SK-N-SH (cell line): ENCODE data around the gene LDLRAP1. TPM values are rescaled to one million over a fixed set of nuclear protein-coding genes. Genes with fewer than 3 reads are reported as not detected.
A peak's percentile ranks its signal among the peaks of the same experiment; 100 is the strongest.

ENCODE experiments used
- CTCF ChIA-PET: fragments of 300-600, 350-600 bp; formaldehyde crosslinking; extraction: SDS; loops from one replicate; lab custom pipeline; 2021; lab: Yijun Ruan, JAX
- POLR2A ChIA-PET: fragments of 350-600 bp; sonication (Branson Sonifier 250); formaldehyde crosslinking; extraction: SDS; loops from one replicate; lab custom pipeline; 2020; ENCODE audit warnings: antibody characterized with exemption, inconsistent platforms; lab: Yijun Ruan, JAX
- DNase-seq: peaks from one replicate; pipeline ENCODE4 v3.0.0; 2012
- H2AFZ ChIP-seq: fragments of 200-600 bp; sonication (generic); 2 replicates; pipeline ENCODE4 v1.8.1; 2016; ENCODE audit warnings: antibody characterized with exemption, mild to moderate bottlenecking, low read depth
- H3F3A ChIP-seq: fragments of 200-600 bp; sonication (generic); replicated peaks from 2 replicates; pipeline ENCODE3; 2016; ENCODE audit warnings: antibody characterized with exemption, mild to moderate bottlenecking; ENCODE audit not compliant: insufficient read depth
- H3K27ac ChIP-seq, 2 experiments: fragments of 200-500 bp in 1 of 2; fragments of 200-600 bp in 1 of 2; sonication (Bioruptor generic) in 1 of 2; sonication (generic), shearing (Covaris generic) in 1 of 2; 2 replicates each; pipeline versions ENCODE4 v1.5.1 to v1.6.1; 2014 to 2016; ENCODE audit warnings: low read depth in 2 of 2, inconsistent platforms in 1 of 2, low read length in 1 of 2, mild to moderate bottlenecking in 1 of 2, mixed read lengths in 1 of 2
- H3K27me3 ChIP-seq: fragments of 200-600 bp; sonication (generic), shearing (Covaris generic); 2 replicates; pipeline ENCODE4 v1.6.1; 2016; ENCODE audit warnings: mixed run types; ENCODE audit not compliant: insufficient read depth
- H3K36me3 ChIP-seq, 2 experiments: fragments of 200-500 bp in 1 of 2; fragments of 200-600 bp in 1 of 2; sonication (Bioruptor generic) in 1 of 2; sonication (generic) in 1 of 2; replicated peaks in 1 of 2; 2 replicates each; pipeline versions ENCODE3 to v1.5.1; 2014 to 2016; ENCODE audit warnings: low read length in 1 of 2, mild to moderate bottlenecking in 1 of 2; ENCODE audit not compliant: insufficient read depth in 2 of 2, control insufficient read depth in 1 of 2
- H3K4me1 ChIP-seq, 2 experiments: fragments of 200-500 bp in 1 of 2; fragments of 200-600 bp in 1 of 2; sonication (Bioruptor generic) in 1 of 2; sonication (generic), shearing (Covaris generic) in 1 of 2; 2 replicates each; pipeline versions ENCODE4 v1.5.1 to v1.6.1; 2014 to 2016; ENCODE audit warnings: low read depth in 1 of 2, low read length in 1 of 2, mixed run types in 1 of 2; ENCODE audit not compliant: insufficient read depth in 2 of 2, control insufficient read depth in 1 of 2
- H3K4me2 ChIP-seq: fragments of 200-600 bp; sonication (generic), shearing (Covaris generic); 2 replicates; pipeline ENCODE4 v1.6.1; 2017; ENCODE audit warnings: mixed run types
- H3K4me3 ChIP-seq, 2 experiments: fragments of 200-500 bp in 1 of 2; fragments of 200-600 bp in 1 of 2; sonication (Bioruptor generic) in 1 of 2; sonication (generic), shearing (Covaris generic) in 1 of 2; 2 replicates each; pipeline versions ENCODE4 v1.5.1 to v1.8.1; 2014 to 2016; ENCODE audit warnings: low read depth in 2 of 2, inconsistent platforms in 1 of 2, low read length in 1 of 2, mild to moderate bottlenecking in 1 of 2, mixed read lengths in 1 of 2, moderate library complexity in 1 of 2
- H3K79me2 ChIP-seq: fragments of 200-600 bp; sonication (generic); 2 replicates; pipeline ENCODE4 v1.8.1; 2017; ENCODE audit warnings: mild to moderate bottlenecking; ENCODE audit not compliant: insufficient read depth
- H3K9ac ChIP-seq: fragments of 200-600 bp; sonication (generic); 2 replicates; pipeline ENCODE4 v1.6.1; 2017; ENCODE audit warnings: mixed run types
- H3K9me2 ChIP-seq: fragments of 200-600 bp; sonication (generic); 2 replicates; pipeline ENCODE4 v1.6.1; 2017; ENCODE audit warnings: mixed run types
- H3K9me3 ChIP-seq: fragments of 200-600 bp; sonication (generic); 2 replicates; pipeline ENCODE4 v1.6.1; 2017; ENCODE audit warnings: mixed run types, mild to moderate bottlenecking, moderate library complexity
- H4K20me1 ChIP-seq: fragments of 200-600 bp; sonication (generic); 2 replicates; pipeline ENCODE4 v1.6.1; 2017; ENCODE audit warnings: mild to moderate bottlenecking, mixed run types; ENCODE audit not compliant: insufficient read depth
- CTCF ChIP-seq: fragments of 200-600 bp; sonication (generic); IDR thresholded peaks from 2 replicates; pipeline ENCODE4 v1.6.1; 2017; ENCODE audit warnings: antibody characterized with exemption, mild to moderate bottlenecking, moderate library complexity
- FOXJ3 ChIP-seq: sonication (generic); formaldehyde crosslinking; IDR thresholded peaks from 2 replicates; pipeline ENCODE4 v1.5.1; 2020; ENCODE audit warnings: mild to moderate bottlenecking, missing genetic modification reagents
- GATA2 ChIP-seq: sonication (generic); formaldehyde crosslinking; IDR thresholded peaks from 2 replicates; pipeline ENCODE4 v1.5.0; 2020; ENCODE audit warnings: mild to moderate bottlenecking, missing genetic modification reagents
- REST ChIP-seq: IDR thresholded peaks from 2 replicates; pipeline ENCODE4 v1.6.1; 2012; ENCODE audit warnings: mild to moderate bottlenecking, low read depth, low read length, moderate library complexity
- SIN3A ChIP-seq: IDR thresholded peaks from 2 replicates; pipeline ENCODE4 v1.6.1; 2012; ENCODE audit warnings: low read depth, mild to moderate bottlenecking, low read length, moderate library complexity, borderline replicate concordance
- TAF1 ChIP-seq: IDR thresholded peaks from 2 replicates; pipeline ENCODE4 v1.6.1; 2012; ENCODE audit warnings: low read depth, mild to moderate bottlenecking, low read length, moderate library complexity, borderline replicate concordance
- USF1 ChIP-seq: IDR thresholded peaks from 2 replicates; pipeline ENCODE4 v1.4.0; 2012; ENCODE audit warnings: low read depth, borderline replicate concordance
- USF2 ChIP-seq: fragments of 150-350 bp; IDR thresholded peaks from 2 replicates; pipeline ENCODE4 v1.6.1; 2017; ENCODE audit warnings: antibody characterized with exemption, low read length, low read depth, borderline replicate concordance
- YY1 ChIP-seq: IDR thresholded peaks from 2 replicates; pipeline ENCODE4 v1.4.0; 2012; ENCODE audit warnings: low read depth, mild to moderate bottlenecking
- WGBS: methylation state at CpG from one replicate; pipeline ENCODE4 v1.1.6; 2017; ENCODE audit warnings: low lambda C conversion rate; 5-methylcytosine and 5-hydroxymethylcytosine counted together
- polyA plus RNA-seq, 3 experiments: library from polyadenylated mRNA; depleted of rRNA; stranded (reverse); fragments of >200 nt; gene quantifications; 2 replicates each; pipeline ENCODE4 v1.2.3, GENCODE V29; 2012

The LDLRAP1 gene
- polyA plus RNA-seq, 1 of the 3 experiments (the other 2 are of a cell fraction), result 19.1 TPM

- TF ChIP-seq REST, result no peak
- no peak for TF ChIP-seq YY1
- peak; percentile 79; the same call in 1 of the 2 replicates for TF ChIP-seq USF1
- TF ChIP-seq TAF1, result no peak
These were observed 65.2 kb downstream of the LDLRAP1 start (continued) for GRCh38 chr1:25608488-25609178.

- H3K27ac ChIP-seq, result no peak overlapping the region
- no peak for TF ChIP-seq SIN3A
- no peak for TF ChIP-seq YY1
- no peak for TF ChIP-seq FOXJ3
- no peak for TF ChIP-seq GATA2 (CRISPR knock-in tag)
- TF ChIP-seq CTCF, result no peak
- TF ChIP-seq USF2, result no peak
- H3F3A ChIP-seq, result peaks cover 5% of the 10 kb centered on the region
- ChIA-PET CTCF (interaction anchor here (0.7 to 8.1 kb wide), 18 partner anchors 9 to 286 kb away, joined by 3 to 76 read pairs (median 8); partner anchors contain the start of gene MTFR1L), POLR2A (no interaction called here)
- H3K27me3 ChIP-seq, result peaks cover 29% of the 10 kb centered on the region
- peaks cover 0 to 13% of the 10 kb centered on the region in 2 experiments; a peak in 1 of 4 replicates for H3K4me1 ChIP-seq
- no peaks in the 10 kb centered on the region for H3K9me3 ChIP-seq
- H3K36me3 ChIP-seq, result no peaks in the 10 kb centered on the region
- H2AFZ ChIP-seq, result no peak overlapping the region
- H3K79me2 ChIP-seq, result no peaks in the 10 kb centered on the region
- no peak overlapping the region for H3K4me2 ChIP-seq
- no peaks in the 10 kb centered on the region for H4K20me1 ChIP-seq
- H3K9me2 ChIP-seq, result no peaks in the 10 kb centered on the region
- DNase-seq, result peak; percentile 4
- no peak overlapping the region for H3K4me3 ChIP-seq
- WGBS, result 52% methylated on average over 6 of the region's 6 CpGs
- no peak overlapping the region for H3K9ac ChIP-seq
These were observed 66.5 kb downstream of the LDLRAP1 start for GRCh38 chr1:25609921-25610320.
